Measurements from ENCODE around the gene MYOM1.

DNA sequence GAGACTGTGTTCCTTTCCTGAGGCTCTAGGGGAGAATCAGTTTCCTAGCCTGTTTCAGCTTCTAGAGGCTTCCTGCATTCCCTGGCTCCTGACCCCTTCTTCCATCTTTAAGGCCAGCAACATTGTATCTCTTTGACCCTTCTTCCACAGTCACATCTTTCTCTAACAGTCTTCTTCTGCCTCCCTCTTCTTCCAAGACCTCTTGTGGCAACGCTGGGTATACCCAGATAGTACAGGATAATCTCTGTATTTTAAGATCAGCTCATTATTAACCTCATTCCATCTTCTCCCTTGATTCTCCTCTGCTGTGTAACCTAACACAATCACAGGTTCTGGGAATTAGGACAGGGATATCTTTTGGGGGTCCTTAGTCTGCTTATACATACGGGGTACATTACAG, 19.0 kb upstream of the MYOM1 start:
- TF ChIP-seq CTCF (IDR thresholded peaks at IDR 0.05; ENCODE audit: low read length) (no peak), EZH2phosphoT487 (IDR thresholded peaks at IDR 0.05; ENCODE audit: low read length) (no peak)

Measured in MM.1S (cell line).